ENCODE data around the gene ARL5B. TPM values are rescaled to one million over a fixed set of nuclear protein-coding genes. Genes with fewer than 3 reads are reported as not detected.

The ARL5B gene
- total RNA-seq, 1 donor from 2014 or later, result 16.7 TPM

Other genes with a start within 250 kb of the ARL5B start
- gene NSUN6, start 7.8 kb upstream of the ARL5B start, total RNA-seq, result 14.6 TPM

Data from skeletal muscle tissue (tissue), 1 donor.